SK-N-SH (cell line): ENCODE measurements around the gene PPP1R13L.

Source experiments
- EZH2phosphoT487 ChIP-seq: fragments of 200-600 bp; sonication (generic); IDR thresholded peaks from 2 replicates; pipeline ENCODE4 v1.6.1; 2017; ENCODE audit warnings: low read depth, mixed run types, mild to moderate bottlenecking, antibody characterized with exemption, moderate library complexity, borderline replicate concordance
- TAF1 ChIP-seq: IDR thresholded peaks from 2 replicates; pipeline ENCODE4 v1.6.1; 2012; ENCODE audit warnings: low read depth, mild to moderate bottlenecking, low read length, moderate library complexity, borderline replicate concordance
- TF ChIP-seq, protein P1 (sequence below): fragments of 200-600 bp; sonication (generic); IDR thresholded peaks from 2 replicates; pipeline ENCODE4 v1.6.1; 2017; ENCODE audit warnings: antibody characterized with exemption, mild to moderate bottlenecking, moderate library complexity

DNA sequence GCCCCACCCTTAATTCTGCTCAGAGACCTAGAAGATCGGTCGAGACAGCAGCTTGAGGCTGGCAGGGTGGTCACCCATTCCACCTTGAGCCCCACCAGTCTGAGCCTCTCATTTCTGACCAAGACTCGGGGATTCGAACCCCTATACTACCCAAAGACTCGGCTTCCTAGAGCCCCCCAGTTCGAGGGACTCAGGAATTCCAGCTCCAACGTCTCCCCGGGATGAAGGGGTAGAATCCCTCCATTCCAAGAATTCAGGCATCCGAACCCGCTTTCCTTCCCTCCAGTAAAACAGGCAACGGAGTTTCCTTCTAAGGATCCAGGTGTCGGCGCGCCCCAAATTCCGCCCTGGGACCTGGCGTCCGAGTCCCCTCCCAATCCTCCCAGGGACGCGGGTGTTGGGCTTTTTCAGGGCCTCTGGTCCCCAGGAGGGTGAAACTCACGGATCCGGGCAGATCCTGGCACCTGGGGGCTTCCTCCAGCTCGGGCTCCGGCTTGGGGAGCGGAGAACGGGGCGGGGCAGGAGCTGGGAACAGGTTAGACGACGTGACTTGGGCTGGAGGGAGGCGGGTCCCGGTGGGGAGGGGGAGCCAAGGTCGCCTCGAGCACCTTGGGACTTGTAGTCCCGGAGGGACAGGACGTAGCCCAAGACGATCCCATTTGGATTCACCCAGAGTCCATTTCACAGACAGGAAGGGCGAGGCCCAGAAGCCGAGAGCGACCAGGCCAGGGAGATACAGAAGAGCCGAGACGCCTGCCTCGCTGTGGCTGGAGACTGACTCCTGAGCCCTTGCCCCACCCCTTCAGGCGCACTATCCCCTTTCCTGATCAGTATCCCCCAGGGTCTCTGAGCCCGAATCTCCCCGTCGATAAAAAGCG, at the start of gene PPP1R13L:
- TF ChIP-seq EZH2phosphoT487: no peak
- TF ChIP-seq, protein P1, sequence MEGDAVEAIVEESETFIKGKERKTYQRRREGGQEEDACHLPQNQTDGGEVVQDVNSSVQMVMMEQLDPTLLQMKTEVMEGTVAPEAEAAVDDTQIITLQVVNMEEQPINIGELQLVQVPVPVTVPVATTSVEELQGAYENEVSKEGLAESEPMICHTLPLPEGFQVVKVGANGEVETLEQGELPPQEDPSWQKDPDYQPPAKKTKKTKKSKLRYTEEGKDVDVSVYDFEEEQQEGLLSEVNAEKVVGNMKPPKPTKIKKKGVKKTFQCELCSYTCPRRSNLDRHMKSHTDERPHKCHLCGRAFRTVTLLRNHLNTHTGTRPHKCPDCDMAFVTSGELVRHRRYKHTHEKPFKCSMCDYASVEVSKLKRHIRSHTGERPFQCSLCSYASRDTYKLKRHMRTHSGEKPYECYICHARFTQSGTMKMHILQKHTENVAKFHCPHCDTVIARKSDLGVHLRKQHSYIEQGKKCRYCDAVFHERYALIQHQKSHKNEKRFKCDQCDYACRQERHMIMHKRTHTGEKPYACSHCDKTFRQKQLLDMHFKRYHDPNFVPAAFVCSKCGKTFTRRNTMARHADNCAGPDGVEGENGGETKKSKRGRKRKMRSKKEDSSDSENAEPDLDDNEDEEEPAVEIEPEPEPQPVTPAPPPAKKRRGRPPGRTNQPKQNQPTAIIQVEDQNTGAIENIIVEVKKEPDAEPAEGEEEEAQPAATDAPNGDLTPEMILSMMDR: no peak
- TF ChIP-seq TAF1: no peak
